Calu3 (cell line): ENCODE data around the gene STAP2. TPM values are rescaled to one million over a fixed set of nuclear protein-coding genes. Genes with fewer than 3 reads are reported as not detected.

ENCODE experiments used
- BruUV-seq: library from RNA; stranded (reverse); fragments of 400-500 nt; replicated peaks from 2 replicates; lab custom pipeline; 2021; lab: Mats Ljungman, UMichigan
- CTCF ChIA-PET: fragments of 300-600 bp; sonication (Branson Sonifier 250); formaldehyde crosslinking; loops from one replicate; lab custom pipeline; 2022; ENCODE audit warnings: antibody characterized with exemption; lab: Charles Lee
- DNase-seq: peaks from one replicate; pipeline ENCODE4 v3.0.0; 2022
- H3K27ac Mint-ChIP-seq: one replicate; pipeline ENCODE4 v1.8.0; 2022; ENCODE audit warnings: mixed read lengths; ENCODE audit not compliant: unreplicated experiment
- H3K27me3 Mint-ChIP-seq: one replicate; pipeline ENCODE4 v1.8.0; 2022; ENCODE audit warnings: mixed read lengths; ENCODE audit not compliant: unreplicated experiment
- H3K36me3 Mint-ChIP-seq: one replicate; pipeline ENCODE4 v1.8.0; 2022; ENCODE audit warnings: mild to moderate bottlenecking, moderate library complexity, mixed read lengths; ENCODE audit not compliant: insufficient read depth, unreplicated experiment
- H3K4me1 Mint-ChIP-seq: one replicate; pipeline ENCODE4 v1.8.0; 2022; ENCODE audit warnings: mild to moderate bottlenecking, low read depth, mixed read lengths; ENCODE audit not compliant: unreplicated experiment
- H3K4me3 Mint-ChIP-seq: one replicate; pipeline ENCODE4 v1.8.0; 2022; ENCODE audit warnings: mild to moderate bottlenecking, low read depth, moderate library complexity, mixed read lengths; ENCODE audit not compliant: unreplicated experiment
- H3K9me3 Mint-ChIP-seq: one replicate; pipeline ENCODE4 v1.8.0; 2022; ENCODE audit warnings: low read depth, mixed read lengths; ENCODE audit not compliant: unreplicated experiment
- intact Hi-C: fragments of 100-400 bp; cut with micrococcal nuclease; formaldehyde crosslinking; loops from one replicate; pipeline ENCODE4 v1.10.0; 2022; ENCODE audit not compliant: unreplicated experiment
- total RNA-seq: library from RNA; stranded (reverse); gene quantifications from 2 replicates; pipeline ENCODE4 v1.2.3, GENCODE V29; 2022
- TF ChIP-seq, protein P1 (sequence below): fragments of 200-600 bp; IDR thresholded peaks from one replicate; pipeline ENCODE4 v1.8.0; 2022; ENCODE audit warnings: antibody characterized with exemption; ENCODE audit not compliant: unreplicated experiment

Gene STAP2
- total RNA-seq, 1 experiment from 2014 or later, result 28.7 TPM

- Mint-ChIP-seq H3K27ac (no peak overlapping the region), H3K36me3 (no peaks in the 10 kb centered on the region), H3K4me1 (no peaks in the 10 kb centered on the region), H3K9me3 (no peaks in the 10 kb centered on the region), H3K4me3 (no peak overlapping the region), H3K27me3 (peaks cover 24% of the 10 kb centered on the region)
- DNase-seq, result no peak
- TF ChIP-seq, protein P1, sequence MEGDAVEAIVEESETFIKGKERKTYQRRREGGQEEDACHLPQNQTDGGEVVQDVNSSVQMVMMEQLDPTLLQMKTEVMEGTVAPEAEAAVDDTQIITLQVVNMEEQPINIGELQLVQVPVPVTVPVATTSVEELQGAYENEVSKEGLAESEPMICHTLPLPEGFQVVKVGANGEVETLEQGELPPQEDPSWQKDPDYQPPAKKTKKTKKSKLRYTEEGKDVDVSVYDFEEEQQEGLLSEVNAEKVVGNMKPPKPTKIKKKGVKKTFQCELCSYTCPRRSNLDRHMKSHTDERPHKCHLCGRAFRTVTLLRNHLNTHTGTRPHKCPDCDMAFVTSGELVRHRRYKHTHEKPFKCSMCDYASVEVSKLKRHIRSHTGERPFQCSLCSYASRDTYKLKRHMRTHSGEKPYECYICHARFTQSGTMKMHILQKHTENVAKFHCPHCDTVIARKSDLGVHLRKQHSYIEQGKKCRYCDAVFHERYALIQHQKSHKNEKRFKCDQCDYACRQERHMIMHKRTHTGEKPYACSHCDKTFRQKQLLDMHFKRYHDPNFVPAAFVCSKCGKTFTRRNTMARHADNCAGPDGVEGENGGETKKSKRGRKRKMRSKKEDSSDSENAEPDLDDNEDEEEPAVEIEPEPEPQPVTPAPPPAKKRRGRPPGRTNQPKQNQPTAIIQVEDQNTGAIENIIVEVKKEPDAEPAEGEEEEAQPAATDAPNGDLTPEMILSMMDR, result no peak
- no TSS peak for BruUV-seq
- intact Hi-C loops, result no loop called here
- CTCF ChIA-PET, result interaction anchor here (0.7 kb wide), 1 partner anchor 32 kb away, joined by 3 read pairs; no protein-coding TSS in a partner anchor
These were observed 39.6 kb downstream of the STAP2 start for GRCh38 chr19:4298810-4299550.

GRCh38 chr19:4297901-4298809 is 40.5 kb downstream of the STAP2 start:
- CTCF ChIA-PET, result interaction anchor here (0.7 kb wide), 1 partner anchor 31 kb away, joined by 3 read pairs; no protein-coding TSS in a partner anchor
- intact Hi-C loops, result no loop called here
- Mint-ChIP-seq H3K27me3 (peaks cover 24% of the 10 kb centered on the region), H3K36me3 (no peaks in the 10 kb centered on the region), H3K4me3 (no peak overlapping the region), H3K4me1 (no peaks in the 10 kb centered on the region), H3K27ac (no peak overlapping the region), H3K9me3 (no peaks in the 10 kb centered on the region)
- TF ChIP-seq, protein P1, result no peak
- BruUV-seq, result no TSS peak
- DNase-seq, result no peak

DNA sequence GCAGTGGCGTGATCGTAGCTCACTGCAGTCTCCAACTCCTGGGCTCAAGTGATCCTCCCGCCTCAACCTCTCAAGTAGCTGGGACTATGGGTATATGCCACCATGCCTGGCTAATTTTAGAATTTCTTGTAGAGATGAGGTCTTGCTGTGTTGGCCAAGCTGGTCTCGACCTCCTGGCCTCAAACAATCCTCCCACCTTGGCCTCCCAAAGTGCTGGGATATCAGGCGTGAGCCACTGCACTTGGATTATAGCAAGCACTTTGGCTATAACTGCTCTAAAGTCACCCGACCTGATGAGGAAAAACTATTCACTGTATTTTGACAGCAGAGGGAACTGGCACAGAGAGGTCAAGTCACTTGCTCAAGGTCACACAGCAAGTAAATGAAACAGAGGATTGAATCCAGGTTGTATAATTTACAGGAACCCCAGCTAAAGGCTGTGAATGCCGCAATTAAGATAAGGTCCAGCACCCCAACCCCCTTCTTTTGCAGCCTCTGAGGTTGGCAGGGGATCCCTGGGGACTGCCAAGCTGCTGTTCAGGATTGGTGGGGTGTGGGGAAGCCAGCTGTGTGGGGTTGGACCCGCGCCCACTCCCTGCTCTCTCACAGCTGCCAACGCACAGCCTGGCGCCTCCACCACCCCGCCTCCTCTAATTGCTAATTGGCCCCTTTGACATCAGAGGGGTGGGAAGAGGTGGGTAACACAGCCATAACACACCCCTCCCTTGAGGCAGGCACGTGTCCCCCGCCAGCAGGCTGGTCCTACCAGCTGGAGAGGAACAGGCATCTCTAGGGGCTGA is 42.5 kb downstream of the STAP2 start:
- intact Hi-C loops, result no loop called here
- peaks cover under 1% of the 10 kb centered on the region for H3K36me3 Mint-ChIP-seq
- DNase-seq, result no peak
- H3K4me3 Mint-ChIP-seq, result no peak overlapping the region
- peaks cover 23% of the 10 kb centered on the region for H3K27me3 Mint-ChIP-seq
- no peaks in the 10 kb centered on the region for H3K9me3 Mint-ChIP-seq
- H3K4me1 Mint-ChIP-seq, result no peaks in the 10 kb centered on the region
- no peak overlapping the region for H3K27ac Mint-ChIP-seq
- TF ChIP-seq, protein P1, result no peak
- CTCF ChIA-PET, result no interaction called here
- BruUV-seq, result no TSS peak

DNA sequence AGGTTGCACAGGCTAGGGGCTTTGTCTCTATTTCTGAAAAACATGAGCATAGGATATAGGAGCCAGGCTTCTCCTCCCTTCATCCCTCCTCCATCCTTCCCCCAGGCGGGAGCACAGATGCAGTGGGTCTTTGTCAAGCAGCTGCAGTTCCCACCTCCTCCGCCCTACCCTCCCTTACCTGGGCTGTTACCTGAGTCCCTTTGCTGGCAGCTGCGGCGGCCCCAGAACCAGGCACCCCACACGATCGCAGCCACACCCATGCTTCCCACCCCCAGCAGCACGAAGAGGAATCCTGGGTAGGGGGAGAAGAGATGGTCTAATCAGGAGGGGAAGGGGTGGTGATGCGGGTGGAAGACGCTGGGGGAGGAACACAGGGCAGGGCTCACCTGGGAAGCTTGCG is 44.2 kb downstream of the STAP2 start:
- no peak overlapping the region for H3K4me3 Mint-ChIP-seq
- intact Hi-C loops, result no loop called here
- H3K27ac Mint-ChIP-seq, result no peak overlapping the region
- no TSS peak for BruUV-seq
- no peaks in the 10 kb centered on the region for H3K4me1 Mint-ChIP-seq
- H3K27me3 Mint-ChIP-seq, result peaks cover 11% of the 10 kb centered on the region
- no peaks in the 10 kb centered on the region for H3K9me3 Mint-ChIP-seq
- DNase-seq, result no peak
- TF ChIP-seq, protein P1, result no peak
- H3K36me3 Mint-ChIP-seq, result peaks cover 5% of the 10 kb centered on the region
- CTCF ChIA-PET, result no interaction called here
